GM08714 (cell line): ENCODE results near the gene LCE2B.

Experiments used
- H3K4me3 ChIP-seq: fragments of 200-500 bp; sonication (Bioruptor generic); 2 replicates; pipeline ENCODE4 v1.5.1; 2014; ENCODE audit warnings: mild to moderate bottlenecking, low read length, inconsistent platforms
- ZNF274 ChIP-seq: IDR thresholded peaks from 2 replicates; pipeline ENCODE4 v1.6.1; 2012; ENCODE audit warnings: mild to moderate bottlenecking, low read depth, low read length

LCE2B gene

DNA sequence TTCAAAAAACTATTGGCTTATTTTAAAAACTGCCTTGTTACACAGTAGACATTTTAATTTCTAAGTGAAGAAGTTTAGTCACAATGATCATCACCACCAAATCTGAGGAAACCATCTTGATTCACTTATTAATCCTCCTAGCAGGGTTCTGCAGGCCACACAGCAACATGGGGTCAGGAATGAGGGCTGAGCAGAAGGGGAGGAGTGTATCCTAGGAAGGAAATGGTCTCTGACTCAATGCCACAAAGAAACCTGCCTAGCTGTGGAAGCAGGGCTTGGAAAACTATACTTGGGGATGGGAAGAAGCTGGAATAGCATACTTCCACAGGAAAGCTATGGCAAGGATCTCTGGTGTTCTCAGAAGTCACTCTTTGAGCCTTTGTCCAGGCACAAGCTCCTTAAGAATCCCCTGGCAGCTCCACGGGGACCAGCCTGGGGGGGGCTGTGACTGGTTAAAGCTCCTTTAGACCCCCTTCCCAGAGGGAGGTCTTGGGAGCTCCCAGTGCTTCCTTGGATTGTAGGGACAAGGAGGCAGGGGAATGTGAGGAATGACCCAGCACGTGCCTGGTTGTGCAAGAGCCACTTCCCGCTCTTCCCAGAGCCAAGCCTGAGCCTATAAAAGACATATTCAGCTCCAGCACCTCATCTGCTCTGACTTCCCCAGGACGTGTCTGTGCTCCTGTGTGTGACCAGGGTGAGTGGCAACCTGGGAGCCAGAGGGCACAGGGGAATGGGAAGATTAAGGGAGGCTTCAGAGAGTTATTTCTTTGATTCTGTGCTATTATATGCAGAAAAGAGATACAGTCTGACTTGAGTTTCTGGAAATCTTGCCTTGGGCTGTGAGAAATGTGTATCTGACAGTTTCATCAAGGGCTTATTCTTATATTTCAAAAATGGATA lies 12.0 kb downstream of the LCE2B start, which contains the start of gene LCE2A:
LCE2A (plus strand) TSS at position 645 of the 900 bp plus-strand sequence. CDS start 557 bp downstream, outside the sequence.
- TF ChIP-seq ZNF274: no peak
- no peak within 1 kb of the TSS for H3K4me3 ChIP-seq

- no peak overlapping the region for H3K4me3 ChIP-seq
- TF ChIP-seq ZNF274: no peak
Observed at GRCh38 chr1:152699746-152700145, 13.8 kb downstream of the LCE2B start.

- H3K4me3 ChIP-seq: no peak within 1 kb of the TSS
- no peak for TF ChIP-seq ZNF274
Observed at GRCh38 chr1:152707860-152708259, 21.9 kb downstream of the LCE2B start, which contains the start of gene LCE4A. TSS of gene LCE4A (plus strand) at chr1:152708160. CDS start at chr1:152709076, 916 bp downstream.

DNA sequence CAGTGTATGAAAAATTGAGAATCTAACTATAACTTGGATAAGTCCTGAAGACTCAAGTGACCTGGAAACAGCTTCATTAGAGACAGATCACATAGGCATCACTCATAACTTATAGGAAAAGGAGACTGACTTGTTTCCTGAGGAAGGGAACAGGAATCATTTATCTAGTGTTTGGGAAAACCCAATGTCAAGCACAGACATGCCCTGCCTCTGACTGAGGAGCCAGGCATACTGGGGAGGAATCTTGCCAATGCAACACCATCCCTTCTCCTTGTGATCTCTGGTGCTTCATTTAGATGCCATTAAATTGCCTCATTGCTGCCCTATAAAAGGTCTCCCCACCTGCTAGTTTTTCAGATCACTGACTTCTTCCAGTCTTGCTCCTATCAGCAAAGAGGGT lies 32.3 kb downstream of the LCE2B start:
- no peak for TF ChIP-seq ZNF274

GRCh38 chr1:152725261-152725660 lies 39.3 kb downstream of the LCE2B start:
- no peak for TF ChIP-seq ZNF274
- no peak overlapping the region for H3K4me3 ChIP-seq

More for the DNA sequence above, 32.3 kb downstream of the LCE2B start:
- no peak overlapping the region for H3K4me3 ChIP-seq

DNA sequence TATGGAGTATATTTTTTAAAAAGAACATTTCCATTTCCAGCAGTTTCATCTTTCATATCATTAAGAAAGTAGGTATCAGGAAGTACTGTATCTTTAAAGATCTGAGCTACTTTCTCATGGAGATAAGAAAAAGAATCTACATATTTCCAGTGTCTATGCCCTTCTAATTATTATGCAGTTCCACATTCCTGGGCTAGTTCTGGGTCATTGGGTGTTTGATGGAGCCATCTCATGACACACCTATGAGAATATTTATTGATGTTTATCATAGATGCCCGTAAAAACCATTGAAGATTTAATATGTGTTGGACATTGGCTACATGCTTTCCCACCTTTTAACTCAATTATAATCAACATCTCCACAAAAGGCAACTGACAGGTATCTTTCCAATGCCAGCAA lies 43.1 kb downstream of the LCE2B start:
- TF ChIP-seq ZNF274: no peak
- no peak overlapping the region for H3K4me3 ChIP-seq

DNA sequence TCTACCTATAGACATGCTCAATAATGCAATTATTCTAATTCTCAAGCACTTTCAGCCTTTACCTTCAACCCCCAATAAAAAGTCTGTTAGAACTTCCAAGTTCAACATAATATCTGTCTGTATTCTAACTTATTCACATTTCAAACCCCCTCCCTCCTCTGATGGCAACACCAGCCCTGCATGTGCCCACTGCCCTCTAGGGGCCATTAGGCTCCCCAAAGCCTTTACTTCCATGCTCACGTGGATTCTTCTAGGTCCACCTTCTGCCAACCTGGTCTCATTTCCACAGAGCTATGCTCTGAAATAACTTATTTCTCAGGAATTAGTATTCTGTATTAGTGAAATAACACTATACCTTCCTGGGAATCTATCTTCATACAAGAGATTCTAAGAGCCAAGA lies 49.7 kb downstream of the LCE2B start:
- TF ChIP-seq ZNF274: no peak
- H3K4me3 ChIP-seq: no peak overlapping the region
